ENCODE results near the gene KCNMB3.
A peak's percentile ranks its signal among the peaks of the same experiment; 100 is the strongest.
"Not testable (repeated sequence)": the region's sequence is repeated elsewhere in the genome, so short reads cannot be mapped to it uniquely, and the experiment has no call there.

The KCNMB3 gene

GRCh38 chr3:179265875-179266274 lies 15.0 kb upstream of the KCNMB3 start:
- TF ChIP-seq, protein P1, sequence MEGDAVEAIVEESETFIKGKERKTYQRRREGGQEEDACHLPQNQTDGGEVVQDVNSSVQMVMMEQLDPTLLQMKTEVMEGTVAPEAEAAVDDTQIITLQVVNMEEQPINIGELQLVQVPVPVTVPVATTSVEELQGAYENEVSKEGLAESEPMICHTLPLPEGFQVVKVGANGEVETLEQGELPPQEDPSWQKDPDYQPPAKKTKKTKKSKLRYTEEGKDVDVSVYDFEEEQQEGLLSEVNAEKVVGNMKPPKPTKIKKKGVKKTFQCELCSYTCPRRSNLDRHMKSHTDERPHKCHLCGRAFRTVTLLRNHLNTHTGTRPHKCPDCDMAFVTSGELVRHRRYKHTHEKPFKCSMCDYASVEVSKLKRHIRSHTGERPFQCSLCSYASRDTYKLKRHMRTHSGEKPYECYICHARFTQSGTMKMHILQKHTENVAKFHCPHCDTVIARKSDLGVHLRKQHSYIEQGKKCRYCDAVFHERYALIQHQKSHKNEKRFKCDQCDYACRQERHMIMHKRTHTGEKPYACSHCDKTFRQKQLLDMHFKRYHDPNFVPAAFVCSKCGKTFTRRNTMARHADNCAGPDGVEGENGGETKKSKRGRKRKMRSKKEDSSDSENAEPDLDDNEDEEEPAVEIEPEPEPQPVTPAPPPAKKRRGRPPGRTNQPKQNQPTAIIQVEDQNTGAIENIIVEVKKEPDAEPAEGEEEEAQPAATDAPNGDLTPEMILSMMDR (IDR thresholded peaks at IDR 0.05; ENCODE audit: borderline replicate concordance, control extremely low read depth, extremely low read depth, insufficient read depth, missing control alignments) = no peak
- DNase-seq (ENCODE audit: low spot score) = peak; percentile 38
- in situ Hi-C loops (cut with MboI; ENCODE audit: low sequenced_read_pairs, unreplicated experiment) = no loop called here

DNA sequence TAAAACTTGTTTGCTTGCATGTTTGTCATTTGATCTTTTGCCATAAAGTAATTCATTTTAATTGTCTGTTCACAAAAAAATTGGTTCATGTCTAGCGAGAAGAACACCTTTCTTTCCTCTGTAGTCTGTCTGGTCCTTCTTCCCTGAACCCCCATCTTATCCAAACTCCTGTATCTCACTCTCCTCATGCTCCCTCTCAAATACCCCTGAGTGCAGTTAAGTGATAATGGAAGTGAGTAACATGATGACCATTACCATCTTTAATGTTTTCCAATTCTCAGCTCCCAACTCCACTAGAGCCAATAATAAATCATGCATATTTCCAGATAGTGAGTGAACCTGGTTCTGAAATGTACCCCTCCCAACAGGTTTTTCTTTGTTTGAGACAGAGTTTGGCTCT lies 14.2 kb upstream of the KCNMB3 start:
- no peak for DNase-seq (ENCODE audit: low spot score)
- TF ChIP-seq, protein P1 (IDR thresholded peaks at IDR 0.05; ENCODE audit: borderline replicate concordance, control extremely low read depth, extremely low read depth, insufficient read depth, missing control alignments) = no peak
- in situ Hi-C loops (cut with MboI; ENCODE audit: low sequenced_read_pairs, unreplicated experiment) = no loop called here

- no peak for DNase-seq (ENCODE audit: low spot score)
- in situ Hi-C loops (cut with MboI; ENCODE audit: low sequenced_read_pairs, unreplicated experiment) = no loop called here
Measured at GRCh38 chr3:179264449-179264848, 13.5 kb upstream of the KCNMB3 start.

GRCh38 chr3:179263134-179263533 lies 12.2 kb upstream of the KCNMB3 start:
- TF ChIP-seq, protein P1 (IDR thresholded peaks at IDR 0.05; ENCODE audit: borderline replicate concordance, control extremely low read depth, extremely low read depth, insufficient read depth, missing control alignments) = no peak
- no peak for DNase-seq (ENCODE audit: low spot score)
- in situ Hi-C loops (cut with MboI; ENCODE audit: low sequenced_read_pairs, unreplicated experiment) = no loop called here

More at GRCh38 chr3:179264449-179264848, 13.5 kb upstream of the KCNMB3 start:
- TF ChIP-seq, protein P1 (IDR thresholded peaks at IDR 0.05; ENCODE audit: borderline replicate concordance, control extremely low read depth, extremely low read depth, insufficient read depth, missing control alignments) = no peak

DNA sequence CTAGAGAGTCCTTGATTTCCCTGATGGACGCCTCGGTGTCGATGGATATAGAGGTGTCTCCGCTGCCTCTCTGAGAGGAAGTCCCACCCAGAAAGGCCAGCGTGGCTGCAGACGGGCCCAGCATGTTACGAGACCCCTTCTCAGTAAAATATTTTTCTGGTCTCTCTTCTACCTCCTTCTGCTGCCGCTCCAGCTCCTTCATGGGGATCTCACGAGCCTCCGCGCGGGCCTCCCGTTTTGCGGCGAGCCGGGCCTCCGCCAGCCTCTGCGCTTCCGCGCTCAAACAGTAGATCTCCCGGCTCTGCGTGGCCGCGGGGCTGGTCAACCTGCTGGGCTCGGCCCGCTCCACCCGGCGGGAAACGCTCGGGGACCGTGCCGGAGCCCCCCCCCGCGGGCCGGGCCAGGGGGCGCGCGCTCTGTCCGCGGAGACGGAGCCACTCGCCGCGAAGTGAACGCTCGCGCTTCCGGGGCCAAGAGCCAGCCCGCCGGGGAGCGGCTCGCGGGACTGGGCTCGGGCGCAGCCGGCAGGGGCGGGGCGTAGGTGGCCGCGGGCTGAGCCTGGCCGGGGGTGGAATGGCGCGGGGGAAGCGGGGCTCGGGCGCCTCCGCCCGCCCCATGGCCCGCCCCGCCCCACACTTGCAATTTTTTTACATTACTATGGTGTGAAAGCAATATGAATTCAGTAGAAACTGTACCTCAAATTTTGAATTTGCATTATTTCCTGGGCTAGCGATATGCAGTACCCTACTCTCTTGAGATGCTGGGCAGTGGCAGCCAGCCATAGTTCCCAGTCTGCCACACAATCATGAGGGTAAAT lies 10.2 kb upstream of the KCNMB3 start:
- TF ChIP-seq, protein P1 (IDR thresholded peaks at IDR 0.05; ENCODE audit: borderline replicate concordance, control extremely low read depth, extremely low read depth, insufficient read depth, missing control alignments) = no peak
- peak; percentile 90 for DNase-seq (ENCODE audit: low spot score)
- in situ Hi-C loops (cut with MboI; ENCODE audit: low sequenced_read_pairs, unreplicated experiment) = no loop called here

DNA sequence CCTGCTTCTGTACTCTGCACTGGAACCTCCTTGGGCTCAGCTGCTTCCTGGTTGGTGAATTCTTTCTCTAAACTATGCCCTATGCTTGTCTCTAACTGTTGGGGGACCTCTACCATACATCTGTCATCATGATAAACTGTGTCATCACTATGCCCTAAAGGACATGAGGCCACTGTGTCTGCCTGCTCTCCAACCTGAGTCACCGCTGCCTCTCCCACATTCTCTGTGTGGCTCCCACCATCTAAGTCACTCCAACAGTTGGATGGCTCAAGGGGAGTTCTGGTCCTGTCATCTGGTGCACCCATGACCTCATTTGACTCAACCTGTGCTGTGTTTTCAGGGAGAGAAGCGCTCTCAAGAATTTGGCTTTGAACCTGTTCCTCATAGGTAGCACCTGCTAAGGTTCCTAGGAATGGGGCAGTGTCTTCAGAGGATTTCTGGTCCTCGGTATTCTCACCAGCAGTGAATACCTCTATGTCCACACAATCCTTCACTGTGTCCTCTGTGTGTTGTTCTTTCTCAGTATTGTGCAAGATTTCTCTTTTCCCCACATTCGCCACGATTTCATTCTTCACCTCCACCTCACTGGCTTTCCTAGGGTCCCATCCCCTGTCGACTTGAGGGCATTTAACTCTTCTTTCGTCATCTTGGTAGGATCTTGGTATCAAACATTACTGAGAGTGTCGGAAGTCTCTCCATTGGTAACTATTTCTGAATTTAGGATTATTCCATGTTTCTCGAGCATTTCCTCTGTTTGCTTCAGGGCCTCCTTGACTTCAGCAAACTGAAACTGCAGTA lies 9.2 kb upstream of the KCNMB3 start:
- DNase-seq (ENCODE audit: low spot score); in situ Hi-C loops (cut with MboI; ENCODE audit: low sequenced_read_pairs, unreplicated experiment): not testable (repeated sequence)

DNA sequence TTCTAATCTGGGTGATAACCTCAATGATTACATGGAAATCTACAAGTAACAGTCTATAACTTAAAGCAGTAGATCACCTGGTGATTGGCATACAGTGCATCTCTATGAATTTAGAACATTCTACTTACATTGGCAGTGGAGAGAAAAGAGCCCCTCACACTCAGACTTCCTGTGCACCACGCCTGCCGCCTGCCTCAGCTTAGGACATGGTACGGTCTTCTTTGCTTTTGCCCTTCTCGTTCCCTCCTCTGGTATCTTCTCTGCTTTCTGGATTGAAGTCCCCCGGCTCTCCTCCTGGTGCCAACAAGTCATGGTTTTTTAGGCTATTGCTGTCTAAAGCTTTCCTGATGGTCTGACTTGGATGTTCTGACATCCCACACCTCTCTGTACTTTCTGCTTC lies 7.9 kb upstream of the KCNMB3 start:
- in situ Hi-C loops (cut with MboI; ENCODE audit: low sequenced_read_pairs, unreplicated experiment) = no loop called here
- DNase-seq (ENCODE audit: low spot score) = no peak
- TF ChIP-seq, protein P1 (IDR thresholded peaks at IDR 0.05; ENCODE audit: borderline replicate concordance, control extremely low read depth, extremely low read depth, insufficient read depth, missing control alignments) = no peak

GRCh38 chr3:179257742-179258141 lies 6.8 kb upstream of the KCNMB3 start:
- in situ Hi-C loops (cut with MboI; ENCODE audit: low sequenced_read_pairs, unreplicated experiment); DNase-seq (ENCODE audit: low spot score): not testable (repeated sequence)

Measured in GM13976 (cell line).